GM19397 (cell line): ENCODE measurements around the gene FLACC1.

Experiments
- ATAC-seq: cut with Tn5 transposase; IDR thresholded peaks from one replicate; pipeline ENCODE4 v1.9.1; 2021; ENCODE audit warnings: mild to moderate bottlenecking, moderate library complexity; ENCODE audit not compliant: unreplicated experiment

FLACC1 gene

GRCh38 chr2:201279079-201279478 lies 78.1 kb downstream of the FLACC1 start:
- no peak for ATAC-seq

GRCh38 chr2:201276511-201276910 lies 80.6 kb downstream of the FLACC1 start:
- ATAC-seq: no peak

- ATAC-seq: no peak
These were observed 81.2 kb downstream of the FLACC1 start for GRCh38 chr2:201275990-201276389.

GRCh38 chr2:201275069-201275468 lies 82.1 kb downstream of the FLACC1 start:
- ATAC-seq: no peak

- ATAC-seq: no peak
These were observed 83.7 kb downstream of the FLACC1 start for GRCh38 chr2:201273330-201273983.

- ATAC-seq: no peak
These were observed 85.2 kb downstream of the FLACC1 start for GRCh38 chr2:201271917-201272316.

- no peak for ATAC-seq
These were observed 86.7 kb downstream of the FLACC1 start for GRCh38 chr2:201270293-201271001.

GRCh38 chr2:201269764-201270163 lies 87.4 kb downstream of the FLACC1 start:
- no peak for ATAC-seq

- no peak for ATAC-seq
These were observed 89.7 kb downstream of the FLACC1 start for GRCh38 chr2:201267278-201268030.

- no peak for ATAC-seq
These were observed 90.5 kb downstream of the FLACC1 start for GRCh38 chr2:201266629-201267028.

- no peak for ATAC-seq
These were observed 92.5 kb downstream of the FLACC1 start for GRCh38 chr2:201264472-201265173.

- ATAC-seq: no peak
These were observed 93.4 kb downstream of the FLACC1 start for GRCh38 chr2:201263779-201264178.

GRCh38 chr2:201262718-201263117 lies 94.4 kb downstream of the FLACC1 start:
- no peak for ATAC-seq

- no peak for ATAC-seq
These were observed 95.2 kb downstream of the FLACC1 start for GRCh38 chr2:201261906-201262305.

GRCh38 chr2:201261471-201261870 lies 95.7 kb downstream of the FLACC1 start:
- ATAC-seq: no peak

- ATAC-seq: peak; percentile 38
These were observed 96.8 kb downstream of the FLACC1 start, which contains the start of gene CASP8 for GRCh38 chr2:201260302-201260800. CASP8 (plus strand) TSS chr2:201260536; CDS start chr2:201266487, 5,951 bp downstream.

GRCh38 chr2:201258666-201259615 lies 98.2 kb downstream of the FLACC1 start:
- ATAC-seq: peak; percentile 1

GRCh38 chr2:201257956-201258665 lies 99.0 kb downstream of the FLACC1 start:
- ATAC-seq: peak; percentile 58

- ATAC-seq: peak; percentile 50
These were observed 99.7 kb downstream of the FLACC1 start for GRCh38 chr2:201257381-201257955.
